ENCODE measurements around the gene STPG4.

Gene STPG4

DNA sequence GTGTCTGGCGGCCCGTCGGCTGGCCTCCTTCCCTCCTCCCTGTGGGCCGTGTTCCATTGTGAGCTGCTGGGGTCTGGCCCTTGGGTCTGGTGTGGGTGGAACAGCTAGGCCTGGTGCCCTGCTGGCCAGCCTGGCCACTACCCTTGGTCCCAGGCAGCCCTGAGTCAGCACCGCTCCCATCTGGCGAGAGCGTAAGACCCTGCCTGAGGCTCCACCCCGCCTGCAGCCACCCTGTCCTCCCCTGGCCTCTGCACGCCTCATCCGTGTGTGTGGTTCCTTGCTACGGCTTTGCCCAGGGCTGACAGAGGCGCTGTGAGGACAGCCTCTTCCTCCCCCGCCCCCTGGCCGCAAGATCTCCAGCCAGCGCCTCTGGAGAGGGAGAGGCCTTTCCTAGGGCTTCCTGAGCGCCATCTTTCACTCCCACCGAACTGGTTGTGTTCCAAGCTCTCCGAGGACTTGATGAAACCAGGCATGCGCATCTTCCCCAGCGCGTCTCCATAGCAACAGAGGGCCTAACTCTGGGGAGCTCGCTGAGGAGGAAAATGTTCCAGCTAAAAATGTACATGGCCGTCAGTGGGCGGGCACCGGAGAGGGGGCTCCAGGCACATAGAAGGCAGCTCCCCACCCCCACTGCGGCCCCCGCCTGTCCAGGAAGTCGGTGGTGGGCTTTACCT is 83.0 kb downstream of the STPG4 start:
- no peak for DNase-seq (ENCODE audit: low read depth, low spot score)

DNA sequence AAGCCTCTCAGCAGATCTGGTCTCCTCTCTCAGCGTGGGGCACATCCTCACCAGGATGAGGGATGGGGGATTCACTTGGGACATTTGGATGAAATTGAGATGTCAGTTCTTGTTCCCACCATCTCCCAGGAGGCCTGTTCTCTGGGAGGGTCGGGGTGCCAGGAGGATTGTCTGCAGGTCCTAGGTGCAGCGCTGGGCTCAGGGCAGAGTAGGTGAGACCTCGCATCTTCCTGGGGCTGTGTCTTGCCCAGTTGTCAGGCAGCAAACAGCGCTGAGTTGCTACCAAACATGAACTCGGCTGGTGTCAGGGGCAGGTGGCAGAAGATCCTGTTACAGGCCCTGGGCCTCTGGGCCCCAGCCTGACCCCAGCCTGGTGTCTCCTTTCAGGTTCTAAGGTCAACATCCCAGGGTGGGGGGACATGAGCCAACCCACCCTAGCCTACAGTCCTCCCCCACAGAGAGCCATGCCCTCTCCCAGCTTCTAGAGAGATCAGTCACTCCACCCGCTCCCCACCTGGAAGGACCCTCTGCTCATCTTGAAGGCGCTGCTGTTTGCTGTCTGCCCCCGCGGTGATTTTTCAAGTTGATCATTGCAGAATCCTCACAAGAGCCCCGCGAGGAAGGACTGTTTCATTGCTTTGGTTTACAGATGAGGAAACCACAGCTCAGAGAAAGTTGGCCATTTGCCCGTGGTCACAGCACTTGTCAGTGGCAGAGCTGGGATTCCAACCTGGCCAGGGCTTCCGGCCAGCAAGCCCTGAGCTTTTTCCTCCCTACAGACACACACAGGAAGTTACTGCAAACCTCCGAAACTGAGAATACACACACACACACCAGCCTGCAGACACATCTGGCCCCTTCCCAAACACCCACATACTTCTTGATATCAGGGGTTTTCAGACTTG is 83.9 kb downstream of the STPG4 start:
- no peak for DNase-seq (ENCODE audit: low read depth, low spot score)

DNA sequence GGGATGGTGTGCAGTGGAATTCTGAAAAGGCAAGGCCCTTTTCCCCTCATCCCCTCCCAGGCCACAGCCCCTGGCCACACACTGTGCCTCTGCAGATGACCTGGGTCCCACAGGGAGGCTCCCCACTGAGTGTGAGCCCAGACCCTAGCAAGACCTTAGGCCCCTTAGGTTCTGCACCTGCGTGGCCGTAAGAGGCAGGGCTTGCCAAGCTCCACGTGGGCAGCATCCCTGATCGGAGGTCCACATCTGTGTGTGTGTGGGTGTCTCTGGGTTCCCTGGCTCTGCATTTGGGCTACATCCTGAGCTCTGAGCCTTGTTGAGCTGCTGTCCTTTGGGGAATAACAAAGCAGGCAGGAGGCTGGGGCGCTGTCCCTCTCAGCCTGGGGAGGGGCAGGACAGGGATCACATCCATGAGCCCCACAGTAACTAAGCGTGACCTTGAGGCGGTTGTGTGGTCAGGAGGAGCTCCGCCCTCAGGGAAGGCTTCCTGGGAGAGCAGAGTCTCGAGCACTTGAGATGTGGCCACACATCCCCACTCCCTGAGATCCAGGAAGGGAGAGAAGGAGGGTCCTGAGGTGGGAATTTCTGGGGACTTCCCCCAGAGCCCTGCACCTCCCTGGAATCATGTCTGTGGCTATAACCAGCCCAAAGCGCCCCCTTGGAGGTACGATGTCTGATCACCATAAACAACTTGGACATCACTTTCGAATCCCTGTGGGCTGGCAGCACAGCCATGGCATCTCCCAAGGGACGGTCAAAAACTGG is 84.8 kb downstream of the STPG4 start:
- no peak for DNase-seq (ENCODE audit: low read depth, low spot score)

DNA sequence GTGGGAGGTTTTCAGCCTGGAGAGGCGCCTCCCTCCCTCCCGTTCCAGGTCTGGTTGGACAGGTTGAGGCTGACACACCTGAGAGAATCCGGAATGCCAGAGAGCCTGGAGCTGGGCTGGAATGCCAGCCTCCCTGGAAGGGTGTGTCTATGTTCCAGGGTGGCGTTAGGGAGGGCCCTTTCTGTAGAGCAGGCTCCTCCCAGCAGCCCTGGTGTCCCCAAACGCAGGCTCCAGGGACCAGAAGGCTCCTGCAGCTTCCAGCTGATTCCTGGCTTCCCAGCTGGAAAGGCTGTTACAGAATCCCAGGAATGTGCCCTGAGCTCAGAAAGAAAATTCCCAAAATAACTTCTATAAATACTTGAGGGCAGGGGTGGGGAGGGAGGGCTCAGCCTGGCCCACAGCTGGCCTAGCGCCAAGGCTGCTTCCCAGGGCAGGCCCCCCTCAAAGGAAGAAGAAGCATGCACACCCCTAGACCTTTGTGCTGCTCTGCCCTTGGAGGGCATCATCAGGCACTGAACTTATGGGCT is 85.4 kb downstream of the STPG4 start:
- DNase-seq (ENCODE audit: low read depth, low spot score) = no peak

DNA sequence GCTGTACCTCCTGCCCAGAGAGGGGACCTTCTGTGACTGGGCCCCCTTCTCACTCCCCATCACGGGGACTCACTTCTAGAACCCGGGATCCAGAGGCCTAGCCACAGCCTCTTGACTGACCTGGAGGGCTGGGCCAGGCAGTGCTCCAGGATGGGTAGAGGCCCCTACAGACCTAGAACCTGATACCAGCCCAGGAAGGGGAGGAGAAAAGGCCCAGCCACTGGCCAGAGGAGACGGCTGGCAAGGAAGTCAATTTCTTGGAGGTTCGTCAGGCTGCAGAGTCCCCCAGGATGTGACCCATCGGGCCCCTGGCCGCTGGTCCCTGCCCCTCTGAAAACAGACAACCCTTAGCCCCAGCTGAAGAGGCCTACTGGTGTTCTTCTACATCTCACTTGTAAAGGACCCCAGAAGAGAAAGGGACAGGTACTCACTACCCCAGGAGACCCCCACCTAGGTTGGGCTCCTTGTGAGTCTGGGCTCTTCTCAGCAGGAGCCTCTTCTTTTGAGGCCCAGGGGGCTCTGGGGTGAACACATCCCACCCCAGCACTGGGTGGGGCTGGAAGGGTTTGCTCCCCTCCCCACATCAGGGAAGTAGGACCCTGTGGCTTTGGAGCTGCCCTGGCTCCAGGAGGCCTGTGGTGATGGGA is 86.0 kb downstream of the STPG4 start:
- DNase-seq (ENCODE audit: low read depth, low spot score) = no peak

DNA sequence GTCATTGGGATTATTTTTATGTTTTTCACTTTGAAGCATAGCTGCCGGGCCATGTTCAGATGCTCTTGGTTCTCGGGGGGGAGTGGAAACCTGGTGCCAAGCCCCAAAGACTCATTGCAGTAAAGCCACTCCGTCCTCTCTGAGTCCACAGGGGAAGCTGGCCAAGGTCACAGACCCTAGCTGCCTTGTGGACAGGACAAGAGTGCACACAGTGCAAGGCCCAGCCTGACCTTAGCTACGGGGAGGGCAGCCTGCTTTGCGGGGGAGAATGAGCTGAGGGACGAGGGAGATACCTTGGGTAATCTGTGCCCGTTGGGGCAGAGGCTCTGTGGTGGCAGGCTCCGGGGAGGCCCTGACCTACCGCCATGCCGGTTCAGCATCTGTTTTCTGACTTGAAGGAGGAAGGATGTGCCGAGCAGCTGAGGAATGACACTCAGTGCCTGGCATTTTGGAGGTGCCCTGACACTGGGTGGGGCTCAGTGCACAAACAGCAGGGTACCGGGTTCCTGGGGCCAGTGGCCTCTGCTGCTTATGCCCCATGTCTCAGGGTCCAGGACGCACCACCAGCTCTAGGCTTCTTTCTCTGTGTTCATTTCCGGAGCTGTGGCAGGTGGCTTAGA is 87.2 kb downstream of the STPG4 start:
- DNase-seq (ENCODE audit: low read depth, low spot score) = no peak

DNA sequence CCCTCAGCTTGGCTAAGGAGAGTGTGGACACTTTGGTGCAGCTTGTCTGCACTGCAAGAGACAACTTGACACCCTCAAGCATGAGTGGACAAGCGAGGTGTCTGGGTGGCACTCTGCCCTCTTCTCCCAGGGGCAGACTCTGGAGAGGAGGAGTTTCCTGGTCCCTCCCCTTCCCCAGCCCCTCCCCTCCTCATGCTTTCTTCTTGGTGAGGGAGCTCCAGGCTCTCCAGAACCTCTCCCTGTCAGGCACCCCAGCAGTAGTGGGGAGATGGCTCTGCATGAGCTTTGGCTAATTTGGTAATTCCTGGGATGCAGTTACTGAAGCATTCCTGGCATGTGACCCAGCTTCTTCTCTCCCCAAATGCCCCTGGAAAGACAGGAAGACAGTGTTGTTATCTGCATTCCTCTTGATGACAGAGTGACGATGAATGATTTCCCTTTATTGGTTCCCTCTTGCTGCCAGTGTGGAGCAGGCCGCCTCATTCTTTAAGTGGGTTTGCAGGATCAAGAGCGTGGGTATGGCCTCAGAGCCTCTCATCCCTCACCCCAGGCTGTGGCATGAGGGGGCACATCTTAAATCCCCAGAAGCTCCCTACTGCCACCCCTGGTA is 89.2 kb downstream of the STPG4 start:
- DNase-seq (ENCODE audit: low read depth, low spot score) = no peak

DNA sequence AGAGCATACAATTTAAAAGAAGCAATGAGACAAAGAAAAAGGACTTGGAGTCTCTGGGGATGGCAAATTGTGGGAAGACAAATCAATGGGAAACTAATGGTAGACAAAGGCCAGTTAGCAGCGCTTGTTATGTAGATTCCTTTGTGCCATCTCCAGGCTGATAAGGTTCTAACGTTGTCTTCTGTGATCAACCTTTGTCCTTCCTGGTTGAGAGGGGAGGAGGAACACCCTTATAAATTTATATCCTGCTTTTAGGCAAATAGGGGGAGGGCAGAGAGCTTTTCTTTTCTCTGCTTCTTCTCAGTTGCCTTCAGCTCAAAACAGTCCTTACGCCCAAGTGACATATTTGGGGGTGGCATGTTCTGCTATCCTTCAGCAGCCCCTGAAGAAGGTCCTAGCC is 89.8 kb downstream of the STPG4 start:
- no peak for DNase-seq (ENCODE audit: low read depth, low spot score)

DNA sequence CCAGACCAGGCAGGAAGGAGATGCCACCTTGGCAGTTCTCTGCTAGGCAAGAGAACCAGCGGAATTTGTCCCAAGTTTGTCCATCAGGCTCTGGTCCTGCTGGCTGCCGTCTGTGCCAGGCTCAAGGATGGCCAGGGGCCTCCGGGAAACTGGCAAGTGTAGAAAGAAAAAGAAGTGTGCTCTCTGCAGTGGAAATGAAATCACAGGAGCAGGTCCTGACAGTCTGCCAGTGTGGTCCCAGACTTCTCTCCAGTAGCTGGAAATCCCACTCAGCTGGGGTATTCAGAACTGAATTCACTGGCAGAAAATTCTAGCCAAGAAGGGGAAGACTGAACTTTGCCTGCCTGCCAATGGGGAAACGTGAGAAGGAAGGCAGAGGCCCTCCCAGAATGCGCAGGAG is 91.0 kb downstream of the STPG4 start:
- DNase-seq (ENCODE audit: low read depth, low spot score) = no peak

DNA sequence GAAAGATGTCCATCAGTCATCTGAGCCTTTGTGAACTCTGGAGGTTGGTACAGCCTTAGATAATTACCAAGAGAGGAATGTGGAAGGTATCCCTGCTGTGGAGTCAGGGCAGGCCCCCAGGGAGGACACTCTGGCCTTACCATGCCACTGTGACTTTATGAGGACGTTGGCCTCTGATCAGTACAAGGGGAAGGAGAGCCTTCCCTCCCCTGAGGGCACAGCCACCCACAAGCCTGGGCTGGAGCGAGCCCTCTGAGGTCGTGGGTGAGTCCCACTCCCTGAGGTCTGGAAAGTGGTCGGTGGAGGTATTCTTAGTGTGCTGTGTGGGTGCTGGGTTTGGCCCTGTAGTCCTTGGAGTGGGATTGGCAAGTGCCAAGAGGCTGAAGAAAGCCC is 91.6 kb downstream of the STPG4 start:
- DNase-seq (ENCODE audit: low read depth, low spot score) = no peak

DNA sequence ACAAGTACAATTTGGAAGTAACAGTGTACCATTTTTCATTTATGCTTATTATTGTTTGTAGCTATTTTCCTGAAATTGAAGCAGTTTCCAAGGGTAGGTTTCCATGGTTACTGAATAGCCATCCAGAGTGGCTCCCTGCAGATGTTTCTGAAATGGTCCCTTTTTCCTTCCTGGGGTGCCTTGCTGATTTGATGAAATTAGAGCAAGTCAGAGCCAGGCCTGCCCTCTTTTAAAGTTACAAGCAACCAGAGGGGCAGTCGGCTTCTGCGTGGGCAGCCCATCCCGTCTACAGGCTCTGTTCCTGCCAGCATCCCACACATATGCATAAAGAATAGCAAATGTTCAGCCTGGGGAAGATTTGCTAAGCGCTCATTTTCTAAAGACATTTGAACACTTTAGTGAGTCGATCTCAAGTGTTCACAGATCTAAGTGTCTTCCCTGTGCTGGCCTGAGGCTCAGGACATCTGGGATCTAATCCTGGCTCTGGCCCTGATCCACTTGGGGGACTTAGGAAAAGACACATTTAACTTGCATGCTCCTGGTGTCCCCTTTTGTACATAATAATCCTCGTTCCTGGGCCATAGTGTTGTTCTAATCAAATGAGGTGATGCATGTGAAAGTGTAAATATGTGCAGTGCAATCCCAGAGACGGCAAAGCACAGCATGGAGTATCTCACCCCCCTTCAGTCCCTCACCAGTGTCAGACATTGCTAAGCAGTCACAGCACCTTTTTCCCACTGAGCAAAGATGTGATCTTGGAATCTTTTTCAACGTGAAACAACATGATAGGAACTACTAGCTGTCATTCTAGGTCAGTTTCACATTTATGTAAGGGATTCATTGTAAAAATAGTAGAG is 92.2 kb downstream of the STPG4 start:
- DNase-seq (ENCODE audit: low read depth, low spot score) = no peak

DNA sequence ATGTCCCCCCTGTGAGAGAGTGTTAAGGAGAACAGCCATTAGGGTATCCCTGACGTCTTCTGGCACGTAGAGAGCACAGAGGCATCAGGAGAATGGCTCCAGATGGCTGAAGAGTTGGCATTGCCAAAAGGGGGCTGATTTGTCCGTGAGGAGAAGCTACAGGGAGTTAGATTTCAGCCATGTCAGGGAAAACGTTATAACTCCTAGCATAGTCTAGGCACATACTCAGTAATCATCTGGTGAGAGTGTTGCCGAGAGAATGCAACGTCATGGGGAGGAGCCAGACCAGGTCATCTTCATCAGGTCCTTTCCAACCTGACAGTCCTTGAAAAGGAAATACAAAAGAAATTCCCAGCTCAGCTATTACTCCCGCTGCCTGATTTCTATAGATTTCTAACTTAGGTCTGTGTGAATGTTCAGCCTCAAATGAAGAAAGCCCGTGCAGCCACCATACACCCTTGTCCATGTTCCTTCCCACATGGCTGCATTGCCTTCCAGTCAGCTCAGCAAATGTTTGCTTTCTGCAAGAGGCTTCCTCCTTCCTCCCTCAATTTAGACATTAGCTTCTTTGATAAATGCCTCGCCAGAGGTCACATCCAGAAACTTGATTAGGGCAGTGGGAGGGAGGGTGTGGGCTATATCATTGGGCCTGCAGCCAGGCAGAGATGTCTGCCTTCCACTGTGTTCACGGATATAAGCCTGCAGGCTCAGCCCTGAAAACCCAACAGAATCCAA is 93.0 kb downstream of the STPG4 start:
- DNase-seq (ENCODE audit: low read depth, low spot score) = no peak

DNA sequence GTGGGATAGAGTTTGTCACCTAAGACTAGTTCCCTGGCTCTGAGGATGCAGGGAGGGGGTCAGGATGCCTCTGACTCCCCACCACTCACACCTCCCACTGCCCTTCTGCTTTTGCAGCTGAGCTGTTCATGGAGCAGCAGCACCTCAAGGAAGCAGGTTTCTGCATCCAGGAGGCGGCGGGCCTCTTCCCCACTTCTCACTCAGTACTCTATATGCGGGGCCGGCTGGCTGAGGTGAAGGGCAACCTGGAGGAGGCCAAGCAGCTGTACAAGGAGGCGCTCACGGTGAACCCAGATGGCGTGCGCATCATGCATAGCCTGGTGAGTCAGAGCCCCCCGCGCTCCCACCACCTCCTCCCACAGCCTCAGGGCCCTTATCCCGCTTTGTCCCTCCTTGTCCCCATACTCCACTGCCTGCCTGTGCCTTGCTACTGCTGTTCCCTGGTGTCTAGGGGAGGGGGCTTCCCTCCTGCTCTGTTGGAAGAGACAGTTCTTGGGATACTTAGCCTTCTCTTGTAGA is 94.4 kb downstream of the STPG4 start:
- DNase-seq (ENCODE audit: low read depth, low spot score) = no peak

DNA sequence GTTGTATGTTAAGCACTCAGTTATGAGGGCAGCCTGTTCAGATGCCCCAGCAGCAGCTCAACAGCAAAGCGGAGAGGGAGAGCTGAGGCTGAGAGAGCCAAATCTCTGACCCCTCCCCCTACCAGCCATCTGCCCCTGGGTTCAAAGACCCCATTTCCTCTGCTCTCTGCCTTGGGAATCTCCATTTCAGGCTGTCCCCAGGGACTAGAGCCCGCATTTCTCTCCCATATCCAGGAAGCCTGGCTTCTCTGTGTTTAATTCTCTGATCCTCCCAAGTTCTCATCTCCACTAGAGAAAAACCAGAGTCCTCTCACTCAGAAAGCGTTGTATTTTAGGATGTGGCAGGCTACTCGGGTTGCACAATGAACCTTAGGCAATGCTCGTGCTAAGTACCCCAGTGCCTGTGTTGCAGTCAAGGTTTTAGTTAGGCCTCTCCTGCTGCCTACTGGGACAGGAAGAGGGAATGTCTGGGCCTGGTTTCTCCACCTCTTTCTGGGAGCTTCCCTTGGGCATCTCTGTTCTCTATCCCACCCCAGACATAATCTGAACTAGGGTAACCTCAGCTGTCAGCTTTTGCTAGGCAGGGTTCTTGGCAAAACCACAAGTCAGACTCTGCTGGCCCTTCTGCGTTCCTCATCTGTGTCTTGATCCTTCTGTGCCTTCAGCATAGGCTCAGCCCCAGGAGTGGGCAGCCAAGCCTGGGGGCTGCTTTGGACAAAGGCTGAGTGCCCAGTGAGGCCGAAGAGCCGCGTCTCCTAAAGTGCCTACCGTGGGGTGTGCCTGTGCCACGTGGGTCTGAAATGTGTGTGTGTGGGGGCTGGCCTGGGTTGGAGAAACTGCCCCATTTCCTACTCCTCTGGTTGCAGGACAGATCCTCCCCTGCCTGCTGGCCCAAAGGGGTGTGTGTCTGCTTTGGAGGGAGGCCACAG is 96.8 kb downstream of the STPG4 start:
- DNase-seq (ENCODE audit: low read depth, low spot score) = no peak

DNA sequence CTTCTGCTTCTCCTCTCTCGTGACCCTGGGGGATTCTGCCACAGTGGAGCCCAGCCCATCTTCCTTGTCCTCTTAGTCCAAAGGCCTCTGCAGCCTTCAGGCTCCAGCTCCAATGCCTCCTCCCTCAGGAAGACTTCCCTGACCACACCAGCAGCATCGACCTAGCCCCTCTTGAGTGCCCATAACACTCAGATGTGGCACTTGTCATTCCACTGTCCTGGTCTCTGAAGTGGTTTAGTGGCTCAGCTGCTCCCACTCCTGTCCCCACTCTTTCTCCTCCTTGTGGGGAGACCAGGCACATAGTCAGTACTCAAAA is 97.5 kb downstream of the STPG4 start:
- DNase-seq (ENCODE audit: low read depth, low spot score) = no peak

DNA sequence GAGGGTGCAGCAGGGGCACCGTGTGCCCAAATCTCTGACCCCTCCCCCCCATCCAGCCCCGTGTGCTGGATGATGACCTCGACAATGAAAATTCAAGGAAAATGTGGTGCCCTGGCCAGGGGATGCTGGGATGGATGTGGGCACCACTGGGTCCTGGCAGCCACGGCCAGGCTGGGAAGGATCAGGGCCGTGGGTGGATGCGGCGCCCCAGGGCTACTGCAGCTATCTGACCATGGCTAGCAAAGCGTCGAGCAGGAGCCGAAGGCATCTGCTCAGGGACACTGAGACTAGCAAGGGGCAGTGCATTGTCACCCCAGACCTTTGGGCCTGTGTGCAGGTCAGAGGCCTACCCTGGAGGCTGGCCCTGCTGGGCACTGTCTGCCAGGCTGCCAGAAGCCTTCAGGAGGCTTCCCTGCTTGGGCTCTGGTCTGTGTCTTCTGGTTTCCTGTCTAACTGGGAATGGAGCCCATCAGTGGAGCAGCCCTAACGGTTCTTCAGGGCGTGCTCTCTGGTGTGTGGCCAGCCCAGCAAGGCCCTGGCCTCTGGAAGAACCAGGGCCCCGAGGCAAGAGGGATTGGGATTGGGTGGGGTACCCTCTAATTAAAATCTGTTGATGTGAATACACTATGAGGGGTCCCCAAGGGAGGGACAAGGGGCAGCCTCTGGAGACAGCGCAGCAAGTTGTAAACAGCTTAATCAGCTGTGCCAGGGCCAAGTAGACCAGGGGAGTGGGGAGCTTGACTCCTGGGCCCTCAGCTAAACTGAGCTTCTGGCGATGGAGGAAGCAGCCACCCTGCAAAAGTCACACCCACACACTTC is 98.0 kb downstream of the STPG4 start:
- DNase-seq (ENCODE audit: low read depth, low spot score) = no peak

DNA sequence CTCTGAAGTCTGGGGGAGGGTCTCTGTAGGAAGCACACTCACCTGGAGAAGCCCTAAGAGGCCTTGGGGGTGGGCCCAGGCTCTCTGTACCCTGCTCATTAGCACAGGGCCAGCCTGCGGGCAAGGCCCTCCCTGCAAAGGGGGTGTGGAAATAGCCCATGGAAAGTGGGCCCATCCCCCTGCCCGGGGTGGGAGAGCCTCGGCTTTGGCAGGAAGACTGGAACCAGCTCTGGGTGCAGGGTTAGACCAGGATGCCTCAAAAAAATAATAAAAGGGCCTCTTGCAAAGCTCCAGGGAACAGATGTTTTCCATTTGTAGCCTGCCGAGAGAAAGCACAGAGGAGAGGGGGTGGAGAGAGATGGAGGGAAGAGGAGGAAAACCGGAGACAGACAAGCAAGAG is 98.7 kb downstream of the STPG4 start:
- no peak for DNase-seq (ENCODE audit: low read depth, low spot score)
